NCI-H1436 treated with DMSO at 0.1 percent for 48 hours (cell line): ENCODE data around the gene PUS1.

Experiments used
- DNase-seq: peaks from one replicate; lab custom pipeline; 2025; lab: John Stamatoyannopoulos, UW

The PUS1 gene

DNA sequence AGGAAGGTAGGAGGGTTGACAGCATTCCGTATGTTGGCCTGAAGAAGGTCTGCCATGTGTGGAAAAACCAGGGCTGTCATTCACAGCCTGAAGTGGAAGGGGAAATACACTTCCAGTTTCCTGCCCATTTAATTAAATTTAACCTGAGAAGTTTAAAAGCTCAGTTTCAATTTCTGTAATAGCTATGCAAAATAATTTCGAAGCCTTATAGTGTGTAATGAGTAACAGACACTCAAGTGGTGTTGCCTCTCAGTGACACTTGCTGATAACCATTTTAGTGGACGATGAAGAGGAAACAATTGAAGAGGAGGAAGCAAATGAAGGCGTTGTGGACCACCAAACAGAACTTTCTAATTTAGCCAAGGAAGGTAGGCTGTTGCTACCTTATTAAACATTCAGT is 65.5 kb downstream of the PUS1 start:
- no peak for DNase-seq
